HG03060 (cell line): Measurements from ENCODE around the gene ZNF493.

Experiments used
- ATAC-seq: cut with Tn5 transposase; IDR thresholded peaks from one replicate; pipeline ENCODE4 v1.9.1; 2021; ENCODE audit warnings: low read depth, moderate number of reproducible peaks; ENCODE audit not compliant: unreplicated experiment

ZNF493 gene

GRCh38 chr19:21460686-21461085, 63.8 kb downstream of the ZNF493 start:
- no peak for ATAC-seq

GRCh38 chr19:21462540-21462939, 65.6 kb downstream of the ZNF493 start:
- ATAC-seq = no peak

- no peak for ATAC-seq
These were observed 66.6 kb downstream of the ZNF493 start for GRCh38 chr19:21463449-21464105.

DNA sequence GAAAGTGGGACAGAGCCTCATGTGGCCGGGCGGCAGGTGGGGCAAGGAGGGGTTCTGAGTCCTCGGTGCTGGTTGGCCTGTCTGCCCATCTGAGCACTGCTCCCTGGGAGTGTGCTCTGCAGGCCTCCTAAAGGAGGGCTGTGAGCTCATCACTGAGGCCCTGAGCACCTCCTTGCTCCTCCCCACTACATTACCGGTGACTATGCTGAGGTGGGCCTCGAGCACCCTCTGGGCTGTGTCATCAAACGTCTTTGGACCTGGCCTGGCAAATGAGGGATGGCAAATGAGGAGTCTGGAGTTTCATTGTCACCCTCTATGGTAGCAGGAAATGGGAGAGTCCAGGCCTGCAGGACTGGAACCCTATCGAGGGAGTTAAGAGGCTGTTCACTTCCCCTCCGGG, 69.7 kb downstream of the ZNF493 start:
- no peak for ATAC-seq

DNA sequence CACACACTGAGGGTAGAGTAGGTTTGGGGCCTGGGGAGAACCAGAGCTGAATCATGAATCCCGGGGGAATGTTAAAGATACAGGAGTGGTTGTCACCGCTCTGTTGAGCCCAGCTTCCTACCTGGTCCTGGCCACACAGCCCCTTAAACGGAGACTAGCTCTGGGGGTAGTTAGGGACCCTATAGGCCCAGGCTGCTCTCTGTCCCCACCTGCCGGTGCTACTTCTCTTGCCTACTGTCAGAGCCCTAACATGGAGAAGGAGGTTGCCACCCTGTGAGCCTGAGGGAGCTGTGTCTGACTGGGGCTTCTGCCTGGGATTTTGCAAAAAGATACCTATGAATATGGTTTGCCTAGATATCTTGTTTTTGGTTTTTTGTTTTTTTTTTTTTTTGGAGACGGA, 71.9 kb downstream of the ZNF493 start:
- ATAC-seq = no peak

DNA sequence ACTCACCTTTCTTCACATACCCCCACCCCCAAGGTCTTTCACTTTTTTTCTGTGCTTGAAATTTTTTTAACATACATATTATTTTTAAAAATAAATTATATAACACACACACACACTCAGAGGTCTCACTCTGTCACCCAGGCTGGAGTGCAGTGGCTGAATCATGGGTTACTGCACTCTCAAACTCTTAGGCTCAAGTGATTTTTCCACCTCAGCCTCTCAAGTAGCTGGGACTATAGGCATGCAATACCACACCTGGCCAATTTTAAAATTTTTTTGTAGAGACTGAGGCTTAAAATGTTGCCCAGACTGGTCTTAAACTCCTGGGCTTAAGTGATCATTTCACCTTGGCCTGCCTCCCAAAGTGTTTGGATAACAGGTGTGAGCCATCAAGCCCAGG, 75.6 kb downstream of the ZNF493 start:
- ATAC-seq = no peak

- no peak for ATAC-seq
These were observed 77.8 kb downstream of the ZNF493 start for GRCh38 chr19:21474671-21475181.
